ENCODE measurements around the gene PNPLA2. TPM values are rescaled to one million over a fixed set of nuclear protein-coding genes. Genes with fewer than 3 reads are reported as not detected.
A peak's percentile ranks its signal among the peaks of the same experiment; 100 is the strongest.

Gene PNPLA2
- total RNA-seq, 1 experiment from 2014 or later: 10.5 TPM

GRCh38 chr11:843818-844692 lies 25.3 kb downstream of the PNPLA2 start:
- DNase-seq (ENCODE audit: low read depth): peak; percentile 88

GRCh38 chr11:844693-845644 lies 26.3 kb downstream of the PNPLA2 start:
- DNase-seq (ENCODE audit: low read depth): peak; percentile 86

GRCh38 chr11:845872-846495 lies 27.3 kb downstream of the PNPLA2 start:
- no peak for DNase-seq (ENCODE audit: low read depth)

- no peak for DNase-seq (ENCODE audit: low read depth)
These were observed 27.9 kb downstream of the PNPLA2 start for GRCh38 chr11:846496-847098.

GRCh38 chr11:847876-848275 lies 29.2 kb downstream of the PNPLA2 start:
- DNase-seq (ENCODE audit: low read depth): no peak

GRCh38 chr11:848380-848931 lies 29.7 kb downstream of the PNPLA2 start:
- DNase-seq (ENCODE audit: low read depth): no peak

- DNase-seq (ENCODE audit: low read depth): no peak
These were observed 30.6 kb downstream of the PNPLA2 start for GRCh38 chr11:849104-849824.

- DNase-seq (ENCODE audit: low read depth): no peak
These were observed 31.4 kb downstream of the PNPLA2 start for GRCh38 chr11:849951-850774.

- no peak for DNase-seq (ENCODE audit: low read depth)
These were observed 32.4 kb downstream of the PNPLA2 start for GRCh38 chr11:850775-851763.

GRCh38 chr11:852762-853161 lies 34.0 kb downstream of the PNPLA2 start:
- no peak for DNase-seq (ENCODE audit: low read depth)

- no peak for DNase-seq (ENCODE audit: low read depth)
These were observed 35.2 kb downstream of the PNPLA2 start for GRCh38 chr11:853682-854448.

- no peak for DNase-seq (ENCODE audit: low read depth)
These were observed 36.1 kb downstream of the PNPLA2 start for GRCh38 chr11:854601-855329.

GRCh38 chr11:855330-855674 lies 36.6 kb downstream of the PNPLA2 start:
- DNase-seq (ENCODE audit: low read depth): no peak

GRCh38 chr11:855796-856195 lies 37.1 kb downstream of the PNPLA2 start:
- DNase-seq (ENCODE audit: low read depth): no peak

- DNase-seq (ENCODE audit: low read depth): no peak
These were observed 37.7 kb downstream of the PNPLA2 start for GRCh38 chr11:856397-856796.

GRCh38 chr11:858053-858761 lies 39.5 kb downstream of the PNPLA2 start:
- no peak for DNase-seq (ENCODE audit: low read depth)
